GM19238 (cell line): ENCODE measurements around the gene MLH3.

ENCODE experiments used
- DNase-seq: peaks from one replicate; pipeline ENCODE4 v3.0.0; 2011; ENCODE audit warnings: low spot score; ENCODE audit not compliant: insufficient read length

MLH3 gene

DNA sequence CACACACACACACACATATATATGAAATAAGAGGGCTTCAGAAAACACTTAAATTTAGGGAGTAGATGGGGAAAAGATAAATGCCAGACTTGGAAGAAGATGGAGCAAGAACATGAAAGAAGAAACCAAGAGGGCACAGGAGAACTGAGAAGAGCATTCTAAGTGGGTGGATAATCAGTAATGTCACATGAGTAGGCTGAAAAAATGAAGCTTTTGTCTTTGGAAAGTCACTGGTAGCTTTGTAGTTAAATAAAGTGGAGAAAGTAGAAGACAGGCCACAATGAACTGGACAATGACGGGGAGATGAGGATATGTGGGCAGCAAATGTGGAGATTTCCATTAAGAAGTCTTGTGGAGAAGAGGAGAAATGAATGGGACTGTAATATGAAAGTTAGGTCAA is 15.9 kb upstream of the MLH3 start:
- no peak for DNase-seq

DNA sequence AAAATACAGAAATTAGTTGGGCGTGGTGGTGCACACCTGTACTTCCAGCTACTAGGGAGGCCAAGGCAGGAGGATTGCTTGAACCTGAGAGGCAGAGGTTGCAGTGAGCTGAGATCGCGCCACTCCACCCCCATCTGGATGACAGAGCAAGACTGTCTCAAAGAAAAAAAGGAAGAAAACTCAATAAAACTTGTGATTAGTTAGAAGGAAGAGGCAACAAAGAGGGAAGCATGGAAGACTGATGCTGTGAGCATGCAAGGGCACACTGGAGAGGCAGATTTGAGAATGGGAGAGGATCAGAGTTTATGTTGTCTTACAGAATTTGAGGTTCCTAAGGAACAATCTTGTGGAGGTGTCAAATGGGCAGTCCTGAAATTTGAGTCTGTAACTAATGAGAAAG is 15.4 kb upstream of the MLH3 start:
- DNase-seq, result no peak

GRCh38 chr14:75064205-75064567 is 12.9 kb upstream of the MLH3 start:
- DNase-seq, result no peak

DNA sequence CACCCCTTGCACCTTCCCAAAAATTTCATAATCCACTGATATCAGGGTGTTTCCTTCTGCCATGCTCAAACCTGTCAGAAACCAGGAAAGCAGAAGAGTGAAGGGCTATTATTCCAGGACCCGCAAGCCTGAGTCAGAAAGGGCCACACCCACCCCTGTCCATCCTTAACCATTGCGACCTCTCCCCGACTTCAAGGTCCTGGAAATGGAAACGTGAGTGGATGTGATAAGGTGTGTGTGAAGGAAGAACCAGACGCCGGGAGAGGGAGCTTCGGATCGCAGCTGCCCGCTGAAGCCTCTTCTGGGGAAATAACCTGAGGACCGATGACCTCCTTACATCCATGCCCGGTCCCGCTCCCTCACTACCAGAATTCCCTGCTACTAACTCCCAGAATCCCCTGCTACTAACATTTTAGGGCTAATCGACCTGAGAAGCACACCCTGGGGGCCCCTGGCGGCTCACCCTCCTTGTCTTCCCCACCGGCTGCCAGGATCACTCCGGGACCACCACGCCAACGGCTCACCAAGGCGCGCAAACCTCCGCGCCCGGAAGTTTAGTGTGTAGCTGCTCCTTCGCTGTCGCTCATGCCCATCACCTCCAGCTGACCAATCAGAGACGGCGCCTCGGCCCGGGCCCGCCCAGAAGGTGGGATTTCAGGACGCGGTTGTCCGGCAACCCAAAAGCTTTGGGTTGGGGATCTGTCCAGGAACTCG is 12.4 kb upstream of the MLH3 start, which contains the start of gene ACYP1:
Gene ACYP1 (minus strand): TSS at position 534 of the 714 bp plus-strand sequence. CDS start 471 bp downstream, at position 63.
- peak; percentile 74 for DNase-seq

- DNase-seq, result no peak
These were observed 11.7 kb upstream of the MLH3 start for GRCh38 chr14:75063013-75063412.

DNA sequence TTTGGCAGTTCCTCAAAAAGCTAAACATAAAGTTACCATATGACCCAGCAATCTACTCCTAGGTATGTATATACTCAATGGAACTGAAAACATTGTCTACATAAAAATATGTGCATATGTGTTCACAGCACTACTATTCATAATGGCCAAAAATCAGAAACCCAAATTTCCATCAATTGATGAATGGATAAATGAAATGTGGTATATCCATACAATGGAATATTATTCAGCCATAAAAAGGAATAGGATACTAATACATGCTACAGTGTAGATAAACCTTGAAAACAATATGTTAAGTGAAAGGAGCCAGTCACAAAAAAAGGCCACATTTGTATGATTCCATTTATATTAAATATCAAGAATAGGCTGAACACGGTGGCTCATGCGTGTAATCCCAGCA is 9.2 kb upstream of the MLH3 start:
- DNase-seq, result no peak

DNA sequence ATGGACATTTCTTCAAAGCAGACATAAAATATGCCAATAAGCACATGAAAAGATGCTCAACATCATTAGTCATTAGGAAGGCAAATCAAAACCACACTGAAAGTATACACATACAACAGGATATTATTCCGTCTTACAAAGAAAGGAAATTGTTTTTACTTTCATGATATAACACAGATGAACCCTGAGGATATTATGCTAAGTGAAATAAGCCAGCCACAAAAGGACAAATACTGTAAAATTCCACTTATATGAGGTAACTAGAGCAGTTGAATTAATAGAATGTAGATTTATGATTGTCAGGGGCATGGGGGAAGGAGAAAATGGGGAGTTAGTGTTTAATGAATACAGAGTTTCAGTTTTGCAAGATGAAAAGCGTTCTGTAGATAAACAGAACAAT is 8.4 kb upstream of the MLH3 start:
- no peak for DNase-seq

- no peak for DNase-seq
These were observed 3.2 kb upstream of the MLH3 start for GRCh38 chr14:75054421-75054820.

GRCh38 chr14:75053396-75054291 is 2.4 kb upstream of the MLH3 start:
- no peak for DNase-seq

DNA sequence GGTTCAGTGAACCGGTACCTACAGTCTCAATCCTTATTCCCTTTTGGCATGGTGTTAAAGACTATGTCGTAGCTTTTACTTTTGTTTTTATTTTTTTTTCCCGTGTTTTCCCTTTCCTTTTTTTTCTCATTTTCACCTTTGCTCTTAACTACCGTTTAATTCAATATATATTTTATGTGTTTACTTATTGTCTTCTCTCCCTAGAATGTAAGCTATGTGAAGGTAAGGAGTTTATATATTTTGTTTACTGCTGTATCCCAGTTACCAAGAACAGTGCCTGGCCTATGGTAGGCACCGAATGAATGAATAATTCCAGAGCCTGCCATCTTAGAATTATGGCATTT is 261 bp upstream of the MLH3 start:
- no peak for DNase-seq

- DNase-seq, result no peak
These were observed 1.5 kb downstream of the MLH3 start for GRCh38 chr14:75049731-75050201.

- DNase-seq, result no peak
These were observed 2.1 kb downstream of the MLH3 start for GRCh38 chr14:75049136-75049535.

DNA sequence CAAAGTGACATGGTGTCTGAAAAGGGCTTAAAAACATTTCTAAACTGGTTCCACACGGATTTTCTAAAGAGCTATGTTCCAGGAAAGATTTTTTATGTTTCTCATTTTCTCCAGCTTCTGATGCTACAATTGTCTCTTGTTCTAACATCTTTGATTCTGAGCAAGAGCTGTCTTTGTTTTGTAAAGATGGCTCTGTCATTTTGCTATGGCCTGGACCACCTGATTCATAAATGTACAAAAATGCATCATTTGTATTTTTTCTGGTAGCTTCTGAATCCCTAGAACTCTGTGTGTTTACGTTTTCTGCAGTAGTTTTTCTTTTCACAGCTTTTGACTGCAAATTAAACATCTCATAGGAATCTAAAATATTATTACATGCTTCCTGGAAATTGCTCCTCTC is 3.2 kb downstream of the MLH3 start:
- no peak for DNase-seq

DNA sequence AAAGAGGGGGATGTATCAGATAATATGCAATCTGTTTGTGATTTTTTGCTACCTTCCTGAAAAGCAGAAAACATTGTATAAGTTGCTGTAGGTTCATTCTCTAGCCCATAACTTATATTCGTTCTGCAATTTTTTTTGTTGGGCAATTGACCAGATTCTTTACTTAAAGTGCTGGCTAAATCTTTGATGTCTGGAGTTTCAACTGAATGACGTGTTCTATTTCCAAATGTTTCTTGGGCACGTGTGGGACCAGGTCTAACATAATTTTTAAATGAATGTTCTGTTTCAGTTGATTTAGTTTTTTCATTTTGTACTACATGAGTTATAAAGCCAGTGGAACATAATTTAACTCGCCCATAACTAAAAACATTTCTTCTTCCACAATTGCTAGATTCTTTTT is 3.8 kb downstream of the MLH3 start:
- no peak for DNase-seq

GRCh38 chr14:75046899-75047298 is 4.4 kb downstream of the MLH3 start:
- DNase-seq, result no peak

DNA sequence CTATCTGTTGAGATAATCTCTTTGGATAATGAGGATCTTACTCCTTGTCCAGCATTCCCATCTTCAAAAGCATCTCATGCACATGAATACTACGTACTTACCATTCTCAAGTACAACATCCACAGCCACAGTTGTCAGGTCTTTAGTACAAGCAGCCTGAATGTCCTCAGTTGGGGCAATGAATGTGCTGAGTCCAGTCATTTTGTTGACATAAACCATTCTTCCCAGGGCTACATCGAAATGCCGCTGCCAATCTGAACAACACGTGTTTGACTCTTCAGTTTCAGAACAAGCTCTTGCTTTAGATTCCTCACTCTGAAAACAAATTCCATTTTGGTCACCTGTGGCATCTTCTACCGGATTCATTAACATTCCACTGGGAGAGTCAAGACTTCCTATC is 5.0 kb downstream of the MLH3 start:
- no peak for DNase-seq

- no peak for DNase-seq
These were observed 6.5 kb downstream of the MLH3 start for GRCh38 chr14:75044752-75045151.

DNA sequence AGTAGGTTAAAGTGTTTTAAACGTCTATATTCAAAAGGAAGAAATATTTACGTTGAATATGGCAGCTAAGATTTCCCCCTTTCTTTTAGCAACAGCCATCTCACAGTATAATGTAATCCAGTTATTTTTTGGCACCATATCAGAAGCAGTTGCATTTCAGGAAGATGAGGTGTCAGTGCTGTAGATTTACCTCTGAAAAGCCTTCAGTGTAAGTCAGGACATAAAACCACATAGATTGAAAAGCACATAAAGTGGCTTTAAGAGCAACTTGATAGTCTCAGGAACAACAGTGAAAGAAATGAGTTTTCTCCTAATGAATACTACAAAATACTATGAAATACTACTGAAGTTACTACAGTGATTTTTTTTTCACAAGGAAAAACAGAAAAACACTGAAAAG is 6.9 kb downstream of the MLH3 start:
- DNase-seq, result no peak

- no peak for DNase-seq
These were observed 9.2 kb downstream of the MLH3 start for GRCh38 chr14:75042035-75042434.

DNA sequence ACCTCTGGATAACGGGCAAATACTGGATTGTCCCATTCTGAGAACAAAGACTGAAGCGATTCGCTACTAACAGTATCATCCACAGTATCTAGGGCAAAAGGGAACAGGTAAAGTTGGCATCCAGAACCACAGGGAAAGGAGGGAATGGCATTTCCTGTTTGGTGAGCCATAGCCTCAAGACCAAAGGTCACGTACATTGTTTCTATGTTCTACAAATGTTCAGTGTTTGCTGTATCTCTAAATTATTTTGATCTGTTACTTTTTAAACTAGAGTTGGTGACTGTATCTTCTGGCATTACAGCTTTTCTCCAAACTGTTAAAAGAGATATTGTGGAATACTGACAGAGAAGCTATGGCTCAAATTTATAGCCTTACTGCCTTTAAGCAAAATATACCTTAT is 9.7 kb downstream of the MLH3 start:
- DNase-seq, result no peak

- no peak for DNase-seq
These were observed 10.3 kb downstream of the MLH3 start for GRCh38 chr14:75040959-75041358.

GRCh38 chr14:75040507-75040906 is 10.8 kb downstream of the MLH3 start:
- DNase-seq, result no peak

DNA sequence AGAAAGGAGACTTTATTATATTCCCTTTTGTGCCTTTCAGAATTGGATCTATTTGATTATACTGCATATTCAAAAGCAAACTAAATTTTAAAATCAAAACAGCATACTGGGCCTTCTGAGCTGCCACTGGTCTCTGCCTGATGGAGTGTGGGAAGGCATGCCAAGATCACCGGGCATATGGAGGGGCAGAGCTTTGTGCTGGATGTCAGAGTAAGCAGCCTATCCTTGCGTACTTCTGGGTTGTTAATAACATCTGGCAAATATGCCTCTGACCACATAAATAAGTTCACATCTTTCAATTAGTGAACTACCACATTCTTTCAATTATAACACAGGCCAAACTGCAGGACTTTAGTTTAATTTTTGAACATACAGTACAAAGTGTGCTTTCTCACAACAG is 18.3 kb downstream of the MLH3 start:
- DNase-seq, result no peak
